Spinal cord (tissue), 10 donors: Measurements from ENCODE around the gene CSNK1A1L. TPM values are rescaled to one million over a fixed set of nuclear protein-coding genes. Genes with fewer than 3 reads are reported as not detected.

Experiments used
- DNase-seq, 6 donors: peaks; one replicate each; pipeline versions ENCODE4 v3.0.0 to v3.0.0-alpha.2; 2013 to 2015; ENCODE audit warnings: low spot score in 6 of 6, low read depth in 4 of 6
- H3K27ac ChIP-seq: one replicate; pipeline ENCODE4 v1.5.1; 2013; ENCODE audit warnings: low read depth, low read length, control low read depth
- H3K27me3 ChIP-seq: one replicate; pipeline ENCODE4 v1.6.1; 2013; ENCODE audit warnings: low read length; ENCODE audit not compliant: control insufficient read depth, insufficient read depth
- H3K36me3 ChIP-seq: one replicate; pipeline ENCODE4 v1.6.1; 2013; ENCODE audit warnings: low read length; ENCODE audit not compliant: control insufficient read depth, insufficient read depth
- H3K4me1 ChIP-seq: one replicate; pipeline ENCODE4 v1.6.1; 2013; ENCODE audit warnings: low read length; ENCODE audit not compliant: control insufficient read depth, insufficient read depth
- H3K4me3 ChIP-seq: one replicate; pipeline ENCODE4 v1.5.1; 2013; ENCODE audit warnings: low read depth, low read length, control low read depth
- H3K9me3 ChIP-seq: one replicate; pipeline ENCODE4 v1.6.1; 2013; ENCODE audit warnings: low read length; ENCODE audit not compliant: control insufficient read depth, insufficient read depth
- WGBS: methylation state at CpG from one replicate; pipeline ENCODE4 v1.1.5; 2013; ENCODE audit warnings: missing lambda C conversion rate; ENCODE audit not compliant: insufficient coverage; 5-methylcytosine and 5-hydroxymethylcytosine counted together
- polyA plus RNA-seq, 2 donors: library from polyadenylated mRNA; unstranded; fragments of 120-200 nt; gene quantifications; one replicate each; pipeline ENCODE4 v1.2.1, GENCODE V29; 2013; ENCODE audit not compliant: insufficient read length in 2 of 2
- total RNA-seq, 2 donors: library from RNA; depleted of rRNA in 1 of 2; stranded (reverse); fragments of 120-200 nt in 1 of 2; fragments of >200 nt in 1 of 2; gene quantifications; one replicate each; pipeline versions ENCODE4 v1.2.3 to v1.2.4, GENCODE V29; 2013 to 2014
- donor health status: healthy.

Gene CSNK1A1L
- total and polyA plus RNA-seq, 4 donors, result 0.06 to 0.22 TPM; not detected in 2

DNA sequence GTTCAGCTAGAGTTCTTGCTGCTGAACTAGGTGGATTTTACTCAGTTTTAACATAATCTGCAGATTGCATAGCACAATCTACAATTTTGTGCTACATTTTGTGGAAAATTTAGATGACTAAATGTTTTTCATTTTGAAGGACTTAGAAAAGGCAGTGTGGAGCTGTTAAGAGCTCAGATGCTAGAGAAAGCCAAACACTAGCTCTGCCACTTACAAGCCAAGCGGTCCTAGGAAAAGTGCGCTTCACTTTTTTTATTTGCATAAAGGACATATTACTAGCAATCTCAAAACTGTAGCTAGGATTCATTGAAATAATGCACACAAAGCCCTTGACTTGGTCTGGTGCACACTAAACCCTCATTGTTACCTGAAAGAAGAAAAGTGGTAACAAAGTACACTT is 8.1 kb upstream of the CSNK1A1L start:
- no peaks in the 10 kb centered on the region for H3K27me3 ChIP-seq

DNA sequence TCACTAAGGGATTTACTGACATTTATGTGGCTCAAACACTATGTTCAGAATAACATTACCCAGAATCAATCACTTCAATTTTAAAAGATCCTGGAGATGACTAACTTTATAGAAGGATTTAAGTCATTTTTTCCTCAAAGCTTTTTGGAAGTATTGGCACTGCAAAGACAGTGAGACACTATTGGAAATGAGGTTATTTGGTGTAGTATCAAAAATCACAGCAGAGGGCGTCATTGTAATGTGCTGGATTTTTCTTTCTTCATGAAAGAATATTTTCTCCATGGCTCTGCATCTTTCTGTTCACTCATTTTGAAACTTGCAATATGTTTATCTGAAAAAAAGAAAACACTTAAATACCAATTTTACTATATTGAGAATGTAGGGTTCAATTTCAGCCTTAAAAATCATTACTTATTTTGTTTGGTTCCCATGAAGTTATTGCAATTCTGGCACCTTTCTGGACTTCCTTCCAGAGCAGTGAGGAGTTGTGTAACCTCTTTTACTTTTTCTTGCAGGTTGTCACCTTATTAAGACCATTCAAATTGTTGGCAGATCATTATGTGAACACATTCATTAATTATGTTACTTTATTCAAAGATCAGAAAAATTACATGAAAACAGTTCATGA is 3.7 kb upstream of the CSNK1A1L start:
- peak; percentile 50 to 91 (median 58) for DNase-seq
- Histone ChIP-seq H3K4me1 (no peaks in the 10 kb centered on the region), H3K27me3 (no peaks in the 10 kb centered on the region), H3K27ac (no peak overlapping the region), H3K36me3 (peaks cover 4% of the 10 kb centered on the region), H3K4me3 (no peak overlapping the region), H3K9me3 (no peaks in the 10 kb centered on the region)
- WGBS, result no CpG with 5 or more reads among the region's 1 CpG

More for the DNA sequence above, 8.1 kb upstream of the CSNK1A1L start:
- no CpG with 5 or more reads among the region's 2 CpGs for WGBS
- H3K27ac ChIP-seq, result no peak overlapping the region
- H3K4me1 ChIP-seq, result no peaks in the 10 kb centered on the region
- DNase-seq, result no peak
- H3K4me3 ChIP-seq, result no peak overlapping the region
- no peaks in the 10 kb centered on the region for H3K36me3 ChIP-seq
- no peaks in the 10 kb centered on the region for H3K9me3 ChIP-seq

DNA sequence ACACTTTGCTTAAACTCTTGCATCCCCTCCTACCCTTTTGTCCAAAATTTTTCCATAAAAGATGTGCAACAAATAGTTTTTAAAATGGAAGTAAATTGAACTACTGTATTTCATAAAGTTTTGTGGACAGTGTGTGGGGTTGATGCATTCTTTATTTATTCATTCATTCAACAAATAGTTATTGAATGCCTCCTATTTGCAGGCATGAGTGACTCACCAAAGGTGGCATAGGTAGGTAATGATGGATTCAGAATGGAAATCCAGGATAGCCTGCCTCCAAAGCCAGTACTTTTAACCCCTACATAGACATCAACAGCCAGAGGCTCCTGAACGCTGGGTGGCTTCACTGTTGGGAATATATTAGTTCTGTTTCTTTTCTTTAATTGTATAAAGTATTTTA is 2.4 kb upstream of the CSNK1A1L start:
- Histone ChIP-seq H3K4me1 (no peaks in the 10 kb centered on the region), H3K36me3 (peaks cover 4% of the 10 kb centered on the region), H3K27ac (no peak overlapping the region), H3K9me3 (no peaks in the 10 kb centered on the region), H3K27me3 (no peaks in the 10 kb centered on the region), H3K4me3 (no peak overlapping the region)
- whole genome bisulfite sequencing, result no CpG with 5 or more reads among the region's 1 CpG
- DNase-seq, result no peak

DNA sequence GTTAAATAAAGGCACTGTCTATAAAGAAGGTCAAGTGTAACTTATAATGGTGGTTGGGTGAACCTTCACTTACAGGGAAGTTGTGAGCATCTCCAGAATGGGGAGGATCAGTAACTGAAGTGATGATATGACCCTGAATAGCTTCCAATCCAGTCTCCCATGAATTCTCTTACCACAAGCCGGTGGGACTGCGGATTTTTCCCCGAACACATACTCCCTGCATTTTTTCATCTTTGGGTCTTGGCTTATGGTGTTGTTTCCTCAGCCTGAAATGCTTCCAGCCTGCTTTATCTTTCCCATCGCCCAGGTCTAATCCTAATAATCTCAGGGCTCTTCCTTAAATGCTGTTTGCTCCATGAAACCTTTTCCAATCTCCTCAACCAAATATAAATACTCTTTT is 2.0 kb upstream of the CSNK1A1L start:
- WGBS, result 100% methylated on average over 4 of the region's 4 CpGs
- Histone ChIP-seq H3K4me1 (no peaks in the 10 kb centered on the region), H3K36me3 (peaks cover 4% of the 10 kb centered on the region), H3K27ac (no peak overlapping the region), H3K9me3 (no peaks in the 10 kb centered on the region), H3K27me3 (no peaks in the 10 kb centered on the region), H3K4me3 (no peak overlapping the region)
- DNase-seq, result no peak

DNA sequence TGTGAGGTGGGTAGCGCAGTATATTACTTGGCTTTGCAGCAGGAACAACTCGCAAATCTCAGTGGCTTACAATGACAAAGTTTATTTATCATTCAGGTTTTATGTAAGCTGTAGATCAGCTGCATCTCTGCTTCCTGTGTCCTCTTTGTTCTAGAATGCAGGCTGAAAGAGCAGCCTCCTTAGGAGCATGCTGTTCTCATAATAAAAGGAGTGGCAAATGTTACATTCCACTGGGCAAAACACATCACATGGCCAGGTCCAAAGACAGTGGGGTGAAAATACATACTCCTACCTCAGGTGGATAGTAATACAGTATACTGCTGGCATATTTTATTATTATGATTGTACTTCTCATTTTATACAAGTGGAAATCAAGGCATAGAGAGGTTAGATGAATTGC is 1.2 kb upstream of the CSNK1A1L start:
- Histone ChIP-seq H3K27ac (no peak overlapping the region), H3K27me3 (no peaks in the 10 kb centered on the region), H3K36me3 (peaks cover 4% of the 10 kb centered on the region), H3K9me3 (no peaks in the 10 kb centered on the region), H3K4me3 (no peak overlapping the region), H3K4me1 (no peaks in the 10 kb centered on the region)
- 60% methylated on average over 2 of the region's 2 CpGs for WGBS
- no peak for DNase-seq

DNA sequence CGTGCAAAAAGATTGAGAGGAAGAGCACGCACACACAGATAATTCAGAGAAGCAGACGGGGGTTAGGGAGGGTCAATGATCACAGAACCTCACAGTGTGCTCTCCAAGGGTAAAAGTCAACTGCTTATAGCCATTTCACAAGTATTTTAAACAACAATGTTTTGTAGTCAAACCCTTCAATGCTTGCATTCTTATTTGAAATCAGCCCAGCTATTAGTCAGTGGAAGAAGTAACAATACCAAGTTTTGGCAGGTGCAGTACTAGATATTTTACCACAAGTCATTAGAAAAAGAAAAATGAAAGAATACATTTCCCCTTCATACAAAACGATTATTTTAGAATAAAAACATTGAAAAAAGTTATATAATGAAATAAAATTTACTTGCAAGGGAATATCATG is 2.6 kb downstream of the CSNK1A1L start:
- Histone ChIP-seq H3K27me3 (no peaks in the 10 kb centered on the region), H3K9me3 (no peaks in the 10 kb centered on the region), H3K4me1 (no peaks in the 10 kb centered on the region), H3K27ac (no peak overlapping the region), H3K4me3 (no peak overlapping the region), H3K36me3 (peaks cover 4% of the 10 kb centered on the region)
- WGBS, result 45% methylated on average over 3 of the region's 4 CpGs
- DNase-seq, result no peak

DNA sequence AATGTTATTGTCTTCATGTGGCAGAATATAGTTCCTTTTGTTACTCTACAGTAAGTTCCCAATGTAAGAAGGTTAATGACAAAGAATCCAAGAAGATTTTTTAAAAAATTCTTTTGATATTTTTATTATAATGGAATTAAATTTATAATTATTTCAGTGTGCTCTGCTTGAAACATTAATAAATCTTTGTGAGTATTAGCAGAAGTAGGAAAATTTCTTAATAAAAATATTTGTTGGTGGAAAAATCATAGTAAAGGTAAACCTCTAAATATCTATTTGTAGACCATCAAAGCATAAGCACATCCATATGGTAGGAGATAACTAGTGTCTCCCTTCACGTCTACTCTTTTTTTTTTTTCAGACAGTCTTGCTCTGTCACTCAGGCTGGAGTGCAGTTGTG is 4.3 kb downstream of the CSNK1A1L start:
- H3K4me3 ChIP-seq, result no peak overlapping the region
- no peak for DNase-seq
- H3K36me3 ChIP-seq, result peaks cover 4% of the 10 kb centered on the region
- H3K27ac ChIP-seq, result no peak overlapping the region
- H3K9me3 ChIP-seq, result no peaks in the 10 kb centered on the region
- 83% methylated on average over 1 of the region's 1 CpG for WGBS
- H3K27me3 ChIP-seq, result no peaks in the 10 kb centered on the region
- H3K4me1 ChIP-seq, result no peaks in the 10 kb centered on the region

DNA sequence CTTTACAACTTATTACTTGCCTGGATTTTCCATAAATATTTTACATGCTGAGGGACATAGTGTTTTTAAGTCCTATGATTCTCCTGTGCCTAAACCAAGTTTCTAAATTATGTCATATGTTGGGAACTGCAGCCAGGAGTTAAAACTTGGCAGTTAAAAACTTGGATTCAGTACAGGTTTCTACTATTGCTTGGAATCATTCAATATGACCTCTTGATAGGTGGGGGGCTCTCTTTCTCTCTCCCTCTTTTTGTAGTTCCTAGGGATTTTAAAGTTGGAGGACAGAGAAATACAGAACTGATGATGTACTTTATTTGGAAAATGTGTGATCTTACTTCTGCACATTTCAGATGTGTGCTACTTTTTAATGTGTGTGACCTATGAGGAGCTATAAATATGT is 4.7 kb downstream of the CSNK1A1L start:
- H3K4me1 ChIP-seq, result no peaks in the 10 kb centered on the region
- peaks cover 4% of the 10 kb centered on the region for H3K36me3 ChIP-seq
- no peaks in the 10 kb centered on the region for H3K9me3 ChIP-seq
- no peak overlapping the region for H3K4me3 ChIP-seq
- peak in 2 of 6 donors; percentile 2 to 56 for DNase-seq
- H3K27me3 ChIP-seq, result no peaks in the 10 kb centered on the region
- no peak overlapping the region for H3K27ac ChIP-seq

DNA sequence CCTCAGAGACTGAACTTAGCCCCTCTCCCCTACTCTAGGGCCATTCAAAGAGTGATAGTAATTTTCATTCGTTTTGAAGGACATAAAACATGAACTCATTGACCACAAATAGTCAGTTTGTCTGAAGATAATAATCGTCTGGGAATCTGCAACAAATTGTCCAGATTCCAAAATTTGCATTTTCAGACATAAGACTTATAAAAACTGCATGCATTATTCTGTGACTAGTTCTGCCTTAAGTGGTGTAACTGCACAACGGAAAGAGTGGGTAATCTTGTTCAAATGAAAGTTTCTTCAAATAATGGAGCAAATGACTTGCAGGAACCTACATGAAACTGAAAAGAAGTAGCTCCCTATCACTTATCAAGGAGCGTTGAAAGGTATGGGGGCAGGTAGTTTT is 8.4 kb downstream of the CSNK1A1L start:
- no peaks in the 10 kb centered on the region for H3K27me3 ChIP-seq
- no peaks in the 10 kb centered on the region for H3K4me1 ChIP-seq
- H3K36me3 ChIP-seq, result no peaks in the 10 kb centered on the region
- no peak overlapping the region for H3K4me3 ChIP-seq
- DNase-seq, result no peak
- WGBS, result no CpG with 5 or more reads among the region's 4 CpGs
- no peaks in the 10 kb centered on the region for H3K9me3 ChIP-seq
- no peak overlapping the region for H3K27ac ChIP-seq

DNA sequence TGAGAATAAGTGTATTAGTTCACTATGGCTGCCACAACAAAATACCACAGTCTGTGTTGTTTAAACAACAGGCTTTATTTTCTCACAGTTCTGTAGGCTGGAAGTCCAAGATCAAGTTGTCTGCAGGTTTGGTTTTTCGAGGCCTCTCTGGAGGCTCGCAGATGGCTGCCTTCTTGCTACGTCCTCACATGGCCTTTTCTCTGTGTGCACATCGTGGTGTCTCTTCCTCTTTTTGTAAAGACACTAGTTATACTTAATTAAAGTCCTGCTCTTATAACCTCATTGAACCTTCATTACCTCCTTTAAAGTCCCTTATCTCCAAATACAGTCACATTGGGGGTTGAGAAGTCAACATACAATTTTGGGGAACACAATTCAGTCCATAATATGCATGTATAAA is 10.6 kb downstream of the CSNK1A1L start:
- WGBS, result 93% methylated on average over 2 of the region's 4 CpGs
- H3K36me3 ChIP-seq, result no peaks in the 10 kb centered on the region
- H3K27ac ChIP-seq, result no peak overlapping the region
- H3K4me1 ChIP-seq, result no peaks in the 10 kb centered on the region
- DNase-seq, result no peak
- no peak overlapping the region for H3K4me3 ChIP-seq
- no peaks in the 10 kb centered on the region for H3K9me3 ChIP-seq
- no peaks in the 10 kb centered on the region for H3K27me3 ChIP-seq
